ENCODE measurements around the gene ARHGDIG.

GRCh38 chr16:264440-264951 lies 15.9 kb upstream of the ARHGDIG start:
- no peak for TF ChIP-seq CTCF (IDR thresholded peaks at IDR 0.05)
- no peak for TF ChIP-seq POLR2A (IDR thresholded peaks at IDR 0.05)

All from right lobe of liver (tissue), 4 donors.